GM12878 (cell line): ENCODE data around the gene ACOT12. TPM values are rescaled to one million over a fixed set of nuclear protein-coding genes. Genes with fewer than 3 reads are reported as not detected.

Experiments
- BRCA1 ChIP-seq: IDR thresholded peaks from 2 replicates; pipeline ENCODE4 v1.6.1; 2011; ENCODE audit warnings: low read depth, low read length, improper control_type of control experiment
- CEBPZ ChIP-seq: fragments of 150-350 bp; IDR thresholded peaks from 2 replicates; pipeline ENCODE4 v1.6.1; 2016; ENCODE audit warnings: low read depth, low read length
- FOXM1 ChIP-seq: IDR thresholded peaks from 2 replicates; pipeline ENCODE4 v1.6.1; 2012; ENCODE audit warnings: low read depth, mild to moderate bottlenecking, inconsistent platforms, low read length, moderate library complexity
- ZNF217 ChIP-seq: fragments of 450-650 bp; IDR thresholded peaks from 2 replicates; pipeline ENCODE4 v1.6.1; 2017; ENCODE audit warnings: antibody characterized with exemption, mild to moderate bottlenecking
- polyA plus RNA-seq, 11 experiments: library from polyadenylated mRNA; depleted of rRNA in 4 of 11; unstranded in 6 of 11; stranded (reverse) in 5 of 11; fragments of >200 nt; fragmentation: Nextera tagmentation in 4 of 11; fragmentation: Illumina TruSeq in 1 of 11; extraction: Ambion mirVana in 4 of 11; extraction: Trizol in 1 of 11; gene quantifications; 1 replicate in 1 of 11; 2 replicates in 10 of 11; pipeline versions ENCODE4 v1.2.1 to v1.2.3, GENCODE V29; 2011 to 2016; ENCODE audit warnings: inconsistent platforms in 2 of 11, missing spikeins in 2 of 11, low read depth in 1 of 11
- total RNA-seq, 4 experiments: library from RNA; depleted of rRNA in 3 of 4; stranded (reverse); fragments of >200 nt in 3 of 4; fragmentation: Illumina TruSeq in 1 of 4; extraction: Trizol in 1 of 4; gene quantifications; 2 replicates each; pipeline versions ENCODE4 v1.2.1 to v1.2.3, GENCODE V29; 2013 to 2021
- TF ChIP-seq, protein P1 (sequence below): fragments of 450-650 bp; IDR thresholded peaks from 2 replicates; pipeline ENCODE4 v1.6.1; 2017; ENCODE audit warnings: borderline replicate concordance
- TF ChIP-seq, protein P2 (sequence below): fragments of 450-650 bp; IDR thresholded peaks from 2 replicates; pipeline ENCODE4 v1.6.1; 2018; ENCODE audit warnings: mild to moderate bottlenecking, low read depth, moderate library complexity; ENCODE audit not compliant: partially characterized antibody

The ACOT12 gene
- total and polyA plus RNA-seq, 10 of the 15 experiments (the other 5 are each of a cell fraction or from before 2014, with no cell fraction given): 0.08 TPM; not detected in 9

DNA sequence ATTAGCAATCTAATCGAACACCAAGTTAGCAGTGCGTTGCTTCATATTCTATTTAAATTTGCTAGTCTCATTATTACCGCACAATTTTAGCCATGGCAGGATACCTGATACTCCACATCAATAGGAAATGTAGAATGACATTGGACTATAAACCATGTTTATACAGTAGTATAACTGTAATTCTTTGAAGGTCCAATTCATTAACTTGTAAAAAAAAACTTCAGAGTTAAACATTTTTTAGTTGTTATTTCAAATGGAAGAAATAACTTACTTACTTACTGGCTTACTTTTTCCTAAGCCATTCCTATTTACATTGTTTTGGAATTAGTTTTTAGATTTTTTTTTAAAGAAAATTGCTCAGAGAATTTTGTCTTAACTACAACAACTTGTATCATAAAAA, 35.4 kb upstream of the ACOT12 start (continued):
- TF ChIP-seq, protein P1, sequence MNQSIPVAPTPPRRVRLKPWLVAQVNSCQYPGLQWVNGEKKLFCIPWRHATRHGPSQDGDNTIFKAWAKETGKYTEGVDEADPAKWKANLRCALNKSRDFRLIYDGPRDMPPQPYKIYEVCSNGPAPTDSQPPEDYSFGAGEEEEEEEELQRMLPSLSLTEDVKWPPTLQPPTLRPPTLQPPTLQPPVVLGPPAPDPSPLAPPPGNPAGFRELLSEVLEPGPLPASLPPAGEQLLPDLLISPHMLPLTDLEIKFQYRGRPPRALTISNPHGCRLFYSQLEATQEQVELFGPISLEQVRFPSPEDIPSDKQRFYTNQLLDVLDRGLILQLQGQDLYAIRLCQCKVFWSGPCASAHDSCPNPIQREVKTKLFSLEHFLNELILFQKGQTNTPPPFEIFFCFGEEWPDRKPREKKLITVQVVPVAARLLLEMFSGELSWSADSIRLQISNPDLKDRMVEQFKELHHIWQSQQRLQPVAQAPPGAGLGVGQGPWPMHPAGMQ: no peak
- TF ChIP-seq ZNF217 (no peak), FOXM1 (no peak), CEBPZ (no peak), BRCA1 (no peak)
- TF ChIP-seq, protein P2, sequence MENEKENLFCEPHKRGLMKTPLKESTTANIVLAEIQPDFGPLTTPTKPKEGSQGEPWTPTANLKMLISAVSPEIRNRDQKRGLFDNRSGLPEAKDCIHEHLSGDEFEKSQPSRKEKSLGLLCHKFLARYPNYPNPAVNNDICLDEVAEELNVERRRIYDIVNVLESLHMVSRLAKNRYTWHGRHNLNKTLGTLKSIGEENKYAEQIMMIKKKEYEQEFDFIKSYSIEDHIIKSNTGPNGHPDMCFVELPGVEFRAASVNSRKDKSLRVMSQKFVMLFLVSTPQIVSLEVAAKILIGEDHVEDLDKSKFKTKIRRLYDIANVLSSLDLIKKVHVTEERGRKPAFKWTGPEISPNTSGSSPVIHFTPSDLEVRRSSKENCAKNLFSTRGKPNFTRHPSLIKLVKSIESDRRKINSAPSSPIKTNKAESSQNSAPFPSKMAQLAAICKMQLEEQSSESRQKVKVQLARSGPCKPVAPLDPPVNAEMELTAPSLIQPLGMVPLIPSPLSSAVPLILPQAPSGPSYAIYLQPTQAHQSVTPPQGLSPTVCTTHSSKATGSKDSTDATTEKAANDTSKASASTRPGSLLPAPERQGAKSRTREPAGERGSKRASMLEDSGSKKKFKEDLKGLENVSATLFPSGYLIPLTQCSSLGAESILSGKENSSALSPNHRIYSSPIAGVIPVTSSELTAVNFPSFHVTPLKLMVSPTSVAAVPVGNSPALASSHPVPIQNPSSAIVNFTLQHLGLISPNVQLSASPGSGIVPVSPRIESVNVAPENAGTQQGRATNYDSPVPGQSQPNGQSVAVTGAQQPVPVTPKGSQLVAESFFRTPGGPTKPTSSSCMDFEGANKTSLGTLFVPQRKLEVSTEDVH: no peak
